ENCODE data around the gene LRRC30. TPM values are rescaled to one million over a fixed set of nuclear protein-coding genes. Genes with fewer than 3 reads are reported as not detected.

LRRC30 gene
- total and polyA plus RNA-seq, 2 of the 13 experiments (the other 11 are each of a cell fraction or from before 2014, with no cell fraction given): not detected

DNA sequence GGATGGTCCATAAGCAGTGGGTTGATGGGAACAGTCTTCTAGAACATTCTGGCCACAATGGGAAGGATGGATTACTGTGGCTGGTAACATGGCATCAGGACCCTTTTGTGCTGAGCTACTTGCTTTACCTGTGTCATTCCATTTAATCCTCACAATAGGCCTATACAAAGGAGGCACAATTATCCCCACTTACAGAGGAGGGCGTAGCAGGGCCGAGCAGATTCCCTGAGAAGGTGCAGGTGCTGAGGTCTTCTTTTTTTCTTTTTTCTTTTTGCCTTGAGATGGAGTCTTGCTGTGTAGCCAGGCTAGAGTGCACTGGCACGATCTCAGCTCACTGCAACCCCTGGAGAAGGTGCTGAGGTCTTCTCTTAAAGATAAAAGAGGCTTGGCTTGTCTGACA lies 6.7 kb upstream of the LRRC30 start:
- ChIA-PET POLR2A (no interaction called here), CTCF (ENCODE audit: low intra/inter-chr PET ratio, low total read pairs) (no interaction called here)
- 4% methylated on average over 3 of the region's 3 CpGs for WGBS (ENCODE audit: low lambda C conversion rate)
- Histone ChIP-seq H2AFZ (ENCODE audit: low read length) (no peak overlapping the region), H4K20me1 (ENCODE audit: insufficient read depth, low read length) (no peaks in the 10 kb centered on the region), H3K4me3 (replicated peaks in 1 of 3; ENCODE audit: insufficient read depth in 1 of 3, low read depth in 2 of 3, low read length in 3 of 3) (no peak overlapping the region), H3K4me1 (ENCODE audit: insufficient read depth, low read length) (no peaks in the 10 kb centered on the region), H3K9ac (ENCODE audit: insufficient read depth, low read depth, low read length) (no peak overlapping the region), H3K36me3 (replicated peaks in 1 of 2; ENCODE audit: control insufficient read depth in 1 of 2, insufficient read depth in 2 of 2, low read length in 2 of 2) (no peaks in the 10 kb centered on the region), H3K4me2 (ENCODE audit: low read depth, low read length) (no peak overlapping the region), H3K9me3 (ENCODE audit: low read length) (no peaks in the 10 kb centered on the region), H3K27me3 (ENCODE audit: control insufficient read depth in 1 of 2, insufficient read depth in 2 of 2, low read length in 2 of 2) (peaks cover 0 to 2% of the 10 kb centered on the region in 2 experiments; a peak in 1 of 5 replicates), H3K79me2 (ENCODE audit: insufficient read depth, low read length) (no peaks in the 10 kb centered on the region), H3K27ac (ENCODE audit: extremely low read length, insufficient read depth, low read length) (no peak overlapping the region)
- TF ChIP-seq ATF1 (CRISPR knock-in tag; IDR thresholded peaks at IDR 0.05) (no peak), RCOR2 (CRISPR knock-in tag; IDR thresholded peaks at IDR 0.05) (no peak), KDM4B (CRISPR knock-in tag; IDR thresholded peaks at IDR 0.05) (no peak), KDM5A (IDR thresholded peaks at IDR 0.05; ENCODE audit: borderline replicate concordance, low read length) (no peak), ZNF607 (CRISPR knock-in tag; IDR thresholded peaks at IDR 0.05; ENCODE audit: borderline replicate concordance) (no peak), EHMT2 (IDR thresholded peaks at IDR 0.05; ENCODE audit: borderline replicate concordance, low read depth, low read length) (no peak), KDM3A (CRISPR knock-in tag; IDR thresholded peaks at IDR 0.05; ENCODE audit: low read depth) (no peak), REL (CRISPR knock-in tag; conservative IDR thresholded peaks at IDR 0.05) (no peak), KAT2B (IDR thresholded peaks at IDR 0.05; ENCODE audit: borderline replicate concordance, low read depth, low read length) (no peak), ZNF251 (CRISPR knock-in tag; IDR thresholded peaks at IDR 0.05) (no peak), CBFB (CRISPR knock-in tag; IDR thresholded peaks at IDR 0.05) (no peak), ZNF589 (CRISPR knock-in tag; conservative IDR thresholded peaks at IDR 0.05) (no peak)
- TF ChIP-seq, protein P1, sequence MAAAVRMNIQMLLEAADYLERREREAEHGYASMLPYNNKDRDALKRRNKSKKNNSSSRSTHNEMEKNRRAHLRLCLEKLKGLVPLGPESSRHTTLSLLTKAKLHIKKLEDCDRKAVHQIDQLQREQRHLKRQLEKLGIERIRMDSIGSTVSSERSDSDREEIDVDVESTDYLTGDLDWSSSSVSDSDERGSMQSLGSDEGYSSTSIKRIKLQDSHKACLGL (CRISPR knock-in tag; IDR thresholded peaks at IDR 0.05): no peak
- ATAC-seq (no peak), DNase-seq (ENCODE audit: low spot score) (no peak), FAIRE-seq (no peak)
- BruUV-seq (replicated peaks): no TSS peak
- intact Hi-C loops (cut with micrococcal nuclease; ENCODE audit: unreplicated experiment) (no loop called here), in situ Hi-C loops (cut with HindIII; ENCODE audit: extremely low pct_ligation_motif_present, low pct_unique_long_range_greater_than_20kb) (no loop called here)
